ENCODE measurements around the gene FBF1. TPM values are rescaled to one million over a fixed set of nuclear protein-coding genes. Genes with fewer than 3 reads are reported as not detected.

Gene FBF1
- total RNA-seq, 4 donors from 2014 or later = 7.8 to 15.0 (median 10.4) TPM

- intact Hi-C loops (cut with DNase I) = no loop called here
- Histone ChIP-seq H3K4me1 (no peaks in the 10 kb centered on the region), H3K9me3 (no peaks in the 10 kb centered on the region), H3K27me3 (no peaks in the 10 kb centered on the region), H3K36me3 (peaks cover 10 to 66% (median 27%) of the 10 kb centered on the region in 4 donors), H3K27ac (replicated peaks in 1 of 4) (no peak overlapping the region), H3K4me3 (no peak overlapping the region)
- DNase-seq (ENCODE audit: extremely low spot score) = no peak
- WGBS = 90% methylated on average over 4 of the region's 4 CpGs
- no peak for TF ChIP-seq EP300 (IDR thresholded peaks at IDR 0.05)
Measured at GRCh38 chr17:75926456-75926855, 14.4 kb downstream of the FBF1 start.

- intact Hi-C loops (cut with DNase I) = no loop called here
- Histone ChIP-seq H3K27ac (replicated peaks in 1 of 4) (no peak overlapping the region), H3K9me3 (no peaks in the 10 kb centered on the region), H3K27me3 (no peaks in the 10 kb centered on the region), H3K4me1 (no peaks in the 10 kb centered on the region), H3K36me3 (peaks cover 10 to 71% (median 29%) of the 10 kb centered on the region in 4 donors), H3K4me3 (no peak overlapping the region)
- DNase-seq (ENCODE audit: extremely low spot score) = no peak
- whole genome bisulfite sequencing = 93% methylated on average over 15 of the region's 15 CpGs
- no peak for TF ChIP-seq EP300 (IDR thresholded peaks at IDR 0.05)
- TF ChIP-seq POLR2AphosphoS5 (IDR thresholded peaks at IDR 0.05) = no peak
- TF ChIP-seq CTCF (IDR thresholded peaks at IDR 0.05) = no peak
- no peak for TF ChIP-seq POLR2A (IDR thresholded peaks at IDR 0.05; ENCODE audit: low read depth)
Measured at GRCh38 chr17:75925912-75926311, 14.9 kb downstream of the FBF1 start.

- no peak for TF ChIP-seq POLR2A (IDR thresholded peaks at IDR 0.05; ENCODE audit: low read depth)
- H3K36me3 ChIP-seq = peaks cover 10 to 75% (median 31%) of the 10 kb centered on the region in 4 donors
- no peak overlapping the region for H3K27ac ChIP-seq (replicated peaks in 1 of 4)
- no peak for DNase-seq (ENCODE audit: extremely low spot score)
- no peaks in the 10 kb centered on the region for H3K9me3 ChIP-seq
- WGBS = 100% methylated on average over 1 of the region's 11 CpGs
- no peak overlapping the region for H3K4me3 ChIP-seq
- intact Hi-C loops (cut with DNase I) = no loop called here
- no peaks in the 10 kb centered on the region for H3K27me3 ChIP-seq
- H3K4me1 ChIP-seq = no peaks in the 10 kb centered on the region
Measured at GRCh38 chr17:75925103-75925502, 15.7 kb downstream of the FBF1 start.

GRCh38 chr17:75922963-75923874 lies 17.6 kb downstream of the FBF1 start:
- Histone ChIP-seq H3K4me1 (no peaks in the 10 kb centered on the region), H3K27me3 (no peaks in the 10 kb centered on the region), H3K27ac (replicated peaks in 1 of 4) (no peak overlapping the region), H3K9me3 (no peaks in the 10 kb centered on the region), H3K4me3 (no peak overlapping the region), H3K36me3 (peaks cover 10 to 82% (median 35%) of the 10 kb centered on the region in 4 donors)
- 95% methylated on average over 7 of the region's 19 CpGs for WGBS
- DNase-seq (ENCODE audit: extremely low spot score) = no peak
- intact Hi-C loops (cut with DNase I) = no loop called here
- no peak for TF ChIP-seq POLR2A (IDR thresholded peaks at IDR 0.05; ENCODE audit: low read depth)
- TF ChIP-seq POLR2AphosphoS5 (IDR thresholded peaks at IDR 0.05) = no peak

- 92% methylated on average over 17 of the region's 18 CpGs for WGBS
- TF ChIP-seq CTCF (IDR thresholded peaks at IDR 0.05) = no peak
- no peak for TF ChIP-seq POLR2A (IDR thresholded peaks at IDR 0.05; ENCODE audit: low read depth)
- no peak for TF ChIP-seq EP300 (IDR thresholded peaks at IDR 0.05)
- no peak overlapping the region for H3K27ac ChIP-seq (replicated peaks in 1 of 4)
Measured at GRCh38 chr17:75922173-75922961, 18.5 kb downstream of the FBF1 start.

GRCh38 chr17:75921596-75921995 lies 19.2 kb downstream of the FBF1 start:
- DNase-seq (ENCODE audit: extremely low spot score) = no peak
- H3K4me1 ChIP-seq = no peaks in the 10 kb centered on the region
- H3K27me3 ChIP-seq = no peaks in the 10 kb centered on the region
- H3K4me3 ChIP-seq = no peak overlapping the region
- intact Hi-C loops (cut with DNase I) = no loop called here
- H3K36me3 ChIP-seq = peaks cover 10 to 91% (median 38%) of the 10 kb centered on the region in 4 donors
- TF ChIP-seq POLR2A (IDR thresholded peaks at IDR 0.05; ENCODE audit: low read depth) (no peak), POLR2AphosphoS5 (IDR thresholded peaks at IDR 0.05) (no peak), CTCF (IDR thresholded peaks at IDR 0.05) (no peak), EP300 (IDR thresholded peaks at IDR 0.05) (no peak)
- H3K9me3 ChIP-seq = no peaks in the 10 kb centered on the region
- no peak overlapping the region for H3K27ac ChIP-seq (replicated peaks in 1 of 4)
- WGBS = 90% methylated on average over 5 of the region's 15 CpGs

More at GRCh38 chr17:75922173-75922961, 18.5 kb downstream of the FBF1 start:
- intact Hi-C loops (cut with DNase I) = no loop called here
- no peak for DNase-seq (ENCODE audit: extremely low spot score)
- Histone ChIP-seq H3K36me3 (peaks cover 10 to 91% (median 37%) of the 10 kb centered on the region in 4 donors), H3K27me3 (no peaks in the 10 kb centered on the region), H3K9me3 (no peaks in the 10 kb centered on the region), H3K4me1 (no peaks in the 10 kb centered on the region), H3K4me3 (no peak overlapping the region)

Measured in esophagus muscularis mucosa (tissue), 4 donors.